Sciatic nerve (tissue), 2 donors: ENCODE results near the gene PLEKHH1. TPM values are rescaled to one million over a fixed set of nuclear protein-coding genes. Genes with fewer than 3 reads are reported as not detected.
"Not testable (repeated sequence)": the region's sequence is repeated elsewhere in the genome, so short reads cannot be mapped to it uniquely, and the experiment has no call there.

Experiments used
- ATAC-seq: fragments of 200-7000 bp; cut with Tn5 transposase; one replicate; pipeline ENCODE4 v1.9.1; 2020; ENCODE audit warnings: mild to moderate bottlenecking, moderate library complexity
- DNase-seq: peaks from one replicate; pipeline ENCODE4 v3.0.0-alpha.2; 2020; ENCODE audit warnings: low spot score
- intact Hi-C: fragments of 100-400 bp; cut with DNase I; formaldehyde crosslinking; loops from one replicate; pipeline ENCODE4 v1.14.2; 2022
- total RNA-seq: library from RNA; stranded (reverse); fragmentation: NEBNext Ultra II Directional; extraction: Animal tissue kit (Norgen Biotek cat#: 25700); gene quantifications from one replicate; pipeline ENCODE4 v1.2.1, GENCODE V29; 2021
- donor health status: DM: no; HTN: no; CAD: no.
- donor health status: DM: no; HTN: no; CAD: no.

The PLEKHH1 gene
- total RNA-seq, 1 donor from 2014 or later: 6.1 TPM

GRCh38 chr14:67526676-67527459 lies 6.2 kb upstream of the PLEKHH1 start:
- DNase-seq: no peak
- intact Hi-C loops: no loop called here
- ATAC-seq: peak; percentile 86

- DNase-seq (no peak), ATAC-seq (no peak)
- intact Hi-C loops: no loop called here
Observed at GRCh38 chr14:67527756-67528155, 5.3 kb upstream of the PLEKHH1 start.

GRCh38 chr14:67528276-67528675 lies 4.8 kb upstream of the PLEKHH1 start:
- DNase-seq (no peak), ATAC-seq (no peak)
- intact Hi-C loops: no loop called here

GRCh38 chr14:67529947-67530935 lies 2.8 kb upstream of the PLEKHH1 start:
- intact Hi-C loops: no loop called here
- ATAC-seq (no peak), DNase-seq (no peak)

- ATAC-seq (no peak), DNase-seq (peak; percentile 30)
- intact Hi-C loops: no loop called here
Observed at GRCh38 chr14:67532606-67532997, 488 bp upstream of the PLEKHH1 start.

GRCh38 chr14:67533754-67534085 lies 630 bp downstream of the PLEKHH1 start:
- ATAC-seq: peak; percentile 6
- intact Hi-C loops: no loop called here
- DNase-seq: no peak

GRCh38 chr14:67536087-67536486 lies 3.0 kb downstream of the PLEKHH1 start:
- intact Hi-C loops: no loop called here
- no peak for DNase-seq

GRCh38 chr14:67537736-67538135 lies 4.6 kb downstream of the PLEKHH1 start:
- no peak for DNase-seq
- ATAC-seq: no peak
- intact Hi-C loops: no loop called here

More at GRCh38 chr14:67536087-67536486, 3.0 kb downstream of the PLEKHH1 start:
- no peak for ATAC-seq

- ATAC-seq (no peak), DNase-seq (no peak)
- intact Hi-C loops: no loop called here
Observed at GRCh38 chr14:67538501-67538900, 5.4 kb downstream of the PLEKHH1 start.

- intact Hi-C loops: no loop called here
- no peak for ATAC-seq
- DNase-seq: no peak
Observed at GRCh38 chr14:67539116-67539515, 6.0 kb downstream of the PLEKHH1 start.

- ATAC-seq: no peak
- no peak for DNase-seq
- intact Hi-C loops: no loop called here
Observed at GRCh38 chr14:67541448-67542387, 8.6 kb downstream of the PLEKHH1 start.

GRCh38 chr14:67542620-67543019 lies 9.5 kb downstream of the PLEKHH1 start:
- DNase-seq, intact Hi-C loops, ATAC-seq: not testable (repeated sequence)

GRCh38 chr14:67544590-67544989 lies 11.5 kb downstream of the PLEKHH1 start:
- DNase-seq: no peak
- intact Hi-C loops: no loop called here
- ATAC-seq: no peak

GRCh38 chr14:67547224-67547780 lies 14.2 kb downstream of the PLEKHH1 start:
- DNase-seq: peak; percentile 22
- no peak for ATAC-seq
- intact Hi-C loops: no loop called here

GRCh38 chr14:67549734-67550133 lies 16.6 kb downstream of the PLEKHH1 start:
- ATAC-seq (no peak), DNase-seq (peak; percentile 6)
- intact Hi-C loops: no loop called here

- DNase-seq: peak; percentile 12
- no peak for ATAC-seq
- intact Hi-C loops: no loop called here
Observed at GRCh38 chr14:67551123-67551522, 18.0 kb downstream of the PLEKHH1 start.

GRCh38 chr14:67551940-67552339 lies 18.9 kb downstream of the PLEKHH1 start:
- DNase-seq: peak; percentile 35
- intact Hi-C loops: no loop called here
- ATAC-seq: no peak

GRCh38 chr14:67553547-67553946 lies 20.5 kb downstream of the PLEKHH1 start:
- ATAC-seq (no peak), DNase-seq (peak; percentile 6)
- intact Hi-C loops: no loop called here

GRCh38 chr14:67554341-67554740 lies 21.3 kb downstream of the PLEKHH1 start:
- DNase-seq (peak; percentile 25), ATAC-seq (no peak)
- intact Hi-C loops: no loop called here
